ENCODE data around the gene MTHFD1L.

The MTHFD1L gene

DNA sequence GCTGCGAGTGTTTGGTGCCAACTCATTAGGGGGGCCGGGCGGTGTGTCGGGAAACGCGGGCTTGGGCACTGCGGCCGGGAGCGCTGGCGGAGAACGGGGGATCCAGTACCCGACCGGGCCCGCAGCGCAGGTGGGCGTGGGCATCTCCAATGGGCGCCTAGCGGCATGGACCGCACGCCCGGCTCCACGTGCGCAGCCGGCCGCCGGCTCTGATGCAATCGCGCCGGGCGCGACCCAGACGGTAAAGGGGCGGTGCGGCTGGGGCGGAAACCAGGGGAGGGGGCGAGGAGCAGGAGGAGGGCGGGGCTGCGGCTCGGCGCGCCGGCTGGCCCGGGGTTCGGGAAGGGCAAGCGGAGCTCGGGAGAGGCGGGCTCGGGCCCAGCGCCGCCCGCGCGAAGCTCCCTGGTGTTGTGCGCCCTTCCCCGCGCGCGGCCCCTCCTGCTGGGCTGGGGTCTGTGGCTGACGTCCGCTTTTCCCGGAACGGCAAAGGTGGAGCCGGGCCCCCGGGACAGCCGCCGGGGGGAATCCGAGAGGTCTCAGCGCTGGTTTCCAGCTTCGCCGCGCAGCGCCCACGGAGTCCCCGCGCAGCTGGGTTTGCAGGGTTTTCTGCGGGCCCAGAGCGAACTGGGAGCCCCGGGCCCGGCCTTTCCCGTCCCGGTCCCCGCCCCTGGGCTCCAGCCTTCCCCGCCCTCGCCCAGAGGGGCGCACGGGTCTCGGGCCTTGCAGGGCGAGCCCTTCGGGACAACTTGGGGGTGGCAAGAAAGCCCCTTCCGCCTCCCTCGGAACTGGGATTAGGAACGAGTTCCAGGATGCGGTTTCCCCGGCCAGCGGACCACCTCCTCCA lies 867 bp downstream of the MTHFD1L start:
- peak; percentile 78 to 95 for DNase-seq

DNA sequence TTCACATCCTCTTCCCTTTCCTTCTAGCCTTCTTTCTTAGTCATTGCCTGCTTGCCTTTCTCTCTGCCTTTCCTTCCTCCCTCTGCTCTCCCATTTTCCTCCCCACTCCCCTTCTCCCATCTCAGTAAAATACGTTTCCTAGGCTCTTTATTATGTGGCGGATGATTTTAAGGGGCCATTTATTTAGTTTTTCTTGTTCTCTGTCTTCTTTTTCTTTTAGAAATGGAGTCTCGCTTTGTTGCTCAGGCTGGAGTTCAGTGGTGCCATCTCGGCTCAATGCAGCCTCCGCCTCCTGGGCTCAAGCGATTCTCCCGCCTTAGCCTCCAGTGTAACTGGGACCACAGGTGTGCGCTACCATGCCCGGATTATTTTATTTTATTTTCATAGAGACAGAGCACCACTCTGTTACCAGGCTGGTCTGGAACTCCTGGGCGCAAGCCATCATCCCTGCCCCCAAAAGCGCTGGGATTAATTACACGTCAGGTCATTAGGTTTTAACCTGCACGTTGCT lies 1.5 kb downstream of the MTHFD1L start:
- DNase-seq, result peak in 1 of 2 experiments; percentile 14

DNA sequence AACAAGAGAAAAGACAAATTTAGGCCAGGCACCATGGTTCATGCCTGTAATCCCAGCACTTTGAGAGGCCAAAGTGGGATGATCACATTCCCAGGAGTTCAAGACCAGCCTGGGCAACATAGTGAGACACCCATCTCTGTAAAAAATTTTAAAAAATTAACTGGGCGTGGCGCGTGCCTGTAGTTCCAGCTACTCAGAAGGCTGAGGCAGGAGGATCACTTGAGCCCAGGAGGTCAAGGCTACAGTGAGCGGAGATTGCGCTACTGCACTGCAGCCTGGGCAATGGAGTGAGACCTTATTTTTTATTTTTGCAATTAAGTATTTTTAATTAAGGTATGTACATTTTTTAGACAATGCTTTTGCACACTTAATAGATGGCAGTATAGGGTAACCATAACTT lies 3.3 kb downstream of the MTHFD1L start:
- DNase-seq, result no peak

DNA sequence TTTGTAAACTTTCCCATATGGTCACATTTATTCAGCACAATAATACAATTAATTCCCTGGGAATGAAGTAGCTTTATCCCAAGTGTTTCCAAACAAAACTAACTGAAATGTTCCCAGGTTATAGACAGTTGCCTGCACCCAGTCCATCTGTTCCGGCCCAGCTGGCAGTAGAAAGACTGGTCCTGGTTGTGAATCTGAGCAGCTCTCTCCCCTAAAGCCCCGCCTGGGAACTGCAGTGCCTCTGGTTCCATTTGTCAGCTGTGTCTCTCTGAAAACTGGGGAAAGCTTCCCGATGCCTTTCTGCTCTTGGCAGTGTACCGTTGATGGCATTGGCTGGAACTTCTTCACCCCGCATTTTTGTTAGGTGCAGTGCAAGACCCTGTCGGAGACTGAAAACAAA lies 8.7 kb downstream of the MTHFD1L start:
- DNase-seq, result no peak

DNA sequence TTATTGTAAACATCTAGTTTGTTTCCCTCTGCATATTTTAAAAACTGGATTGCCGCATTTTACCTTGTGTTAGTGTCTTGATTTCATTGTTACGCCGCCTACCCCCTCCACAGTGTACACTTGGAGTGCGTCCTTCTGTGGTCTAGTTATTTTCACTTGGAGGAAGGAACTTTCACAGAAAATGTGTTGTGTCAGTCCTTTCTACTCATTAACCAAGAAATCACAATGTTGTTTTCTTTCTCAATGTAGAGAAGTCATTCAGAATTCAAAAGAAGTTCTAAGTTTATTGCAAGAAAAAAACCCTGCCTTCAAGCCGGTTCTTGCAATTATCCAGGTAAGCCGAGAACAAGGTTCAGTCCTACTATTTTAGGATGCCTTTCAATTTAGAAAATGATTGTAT lies 10.3 kb downstream of the MTHFD1L start:
- DNase-seq, result no peak

DNA sequence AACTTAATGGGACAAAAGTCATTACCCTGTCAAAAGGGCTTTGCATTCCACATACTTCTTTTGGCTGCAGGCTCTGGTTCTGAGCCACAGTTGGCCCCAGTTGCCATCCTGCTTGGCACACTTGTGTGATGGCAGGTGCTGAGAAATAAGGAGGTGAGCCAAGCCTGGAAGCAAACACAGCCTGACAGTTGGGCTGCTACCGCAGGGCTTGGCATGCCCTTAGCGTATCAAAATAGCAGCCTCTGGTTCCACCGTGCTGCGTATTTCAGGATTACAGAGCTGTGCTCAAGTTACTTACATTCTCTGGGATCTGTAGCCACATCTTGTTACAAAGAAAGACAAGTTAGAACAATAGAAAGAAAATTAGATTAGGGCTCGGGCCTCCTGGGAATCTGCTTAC lies 11.1 kb downstream of the MTHFD1L start:
- no peak for DNase-seq

DNA sequence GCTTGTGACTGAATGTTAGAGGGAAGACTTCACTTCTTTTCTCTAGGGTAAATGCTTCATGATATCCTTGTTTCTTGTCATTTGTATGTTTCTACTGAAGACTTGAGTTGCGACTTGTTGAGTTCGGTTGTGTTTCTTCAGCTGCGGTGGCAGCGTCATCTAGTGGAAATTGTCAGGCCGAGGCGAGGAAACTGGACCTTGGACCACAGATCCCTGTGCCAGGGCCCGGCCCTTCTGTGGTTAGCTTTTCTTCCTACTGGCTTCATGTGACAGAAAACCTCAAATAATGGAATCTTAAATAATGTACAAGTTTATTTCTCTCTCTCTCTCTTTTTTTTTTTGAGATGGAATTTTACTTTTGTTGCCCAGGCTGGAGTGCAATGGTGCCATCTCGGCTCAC lies 12.4 kb downstream of the MTHFD1L start:
- no peak for DNase-seq

DNA sequence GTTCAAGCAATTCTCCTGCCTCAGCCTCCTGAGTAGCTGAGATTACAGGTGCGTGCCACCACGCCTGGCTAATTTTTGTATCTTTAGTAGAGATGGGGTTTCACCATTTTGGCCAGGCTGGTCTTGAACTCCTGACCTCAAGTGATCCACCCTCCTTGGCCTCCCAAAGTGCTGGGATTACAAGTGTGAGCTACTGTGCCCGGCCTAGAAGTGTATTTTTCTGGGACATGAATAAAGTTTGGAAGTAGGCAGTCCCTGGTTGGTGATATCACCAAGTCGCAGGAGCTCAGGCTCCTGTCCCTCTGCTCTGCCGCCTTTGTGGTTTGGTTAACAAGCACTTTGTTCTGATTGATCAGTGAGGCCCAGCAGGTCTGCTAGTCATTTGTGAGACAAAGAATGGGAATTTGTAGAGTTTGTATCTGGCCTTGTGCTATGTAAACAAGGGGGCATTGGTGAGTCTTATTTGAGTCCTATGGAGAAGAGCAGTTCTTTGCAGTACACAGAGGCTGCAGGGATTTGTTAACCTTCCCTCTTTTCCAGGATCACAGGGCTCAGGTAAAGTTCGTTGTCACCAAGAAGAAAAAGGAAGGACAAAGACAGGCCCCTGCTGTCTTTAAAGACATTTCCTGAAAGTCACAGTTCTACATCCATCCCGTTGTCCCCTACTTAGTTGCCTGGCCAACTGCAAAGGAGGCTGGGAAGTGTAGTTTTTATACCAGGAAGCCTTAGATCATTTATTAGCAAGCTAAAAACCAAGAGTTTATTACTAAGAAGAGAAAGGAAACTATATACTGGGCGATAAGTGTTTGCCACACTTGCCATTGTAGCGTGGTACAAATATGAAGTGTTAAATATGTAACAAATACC lies 13.1 kb downstream of the MTHFD1L start:
- no peak for DNase-seq

DNA sequence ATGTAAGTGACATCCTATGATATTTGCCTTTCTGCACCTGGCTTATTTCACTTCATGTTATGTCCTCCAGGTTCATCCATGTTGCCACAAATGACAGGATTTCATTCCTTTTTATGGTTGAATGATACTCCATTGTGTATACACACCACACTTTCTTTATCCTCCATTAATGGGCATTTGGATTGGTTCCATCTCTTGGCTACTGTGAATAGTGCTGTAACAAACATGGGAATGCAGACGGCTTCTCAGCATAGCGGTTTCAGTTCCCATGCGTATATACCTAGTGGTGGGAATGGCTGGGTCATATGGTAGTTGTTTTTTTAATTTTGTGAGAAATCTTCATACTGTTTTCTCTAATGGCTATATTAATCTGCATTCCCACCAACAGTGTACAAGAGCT lies 14.8 kb downstream of the MTHFD1L start:
- DNase-seq, result no peak

DNA sequence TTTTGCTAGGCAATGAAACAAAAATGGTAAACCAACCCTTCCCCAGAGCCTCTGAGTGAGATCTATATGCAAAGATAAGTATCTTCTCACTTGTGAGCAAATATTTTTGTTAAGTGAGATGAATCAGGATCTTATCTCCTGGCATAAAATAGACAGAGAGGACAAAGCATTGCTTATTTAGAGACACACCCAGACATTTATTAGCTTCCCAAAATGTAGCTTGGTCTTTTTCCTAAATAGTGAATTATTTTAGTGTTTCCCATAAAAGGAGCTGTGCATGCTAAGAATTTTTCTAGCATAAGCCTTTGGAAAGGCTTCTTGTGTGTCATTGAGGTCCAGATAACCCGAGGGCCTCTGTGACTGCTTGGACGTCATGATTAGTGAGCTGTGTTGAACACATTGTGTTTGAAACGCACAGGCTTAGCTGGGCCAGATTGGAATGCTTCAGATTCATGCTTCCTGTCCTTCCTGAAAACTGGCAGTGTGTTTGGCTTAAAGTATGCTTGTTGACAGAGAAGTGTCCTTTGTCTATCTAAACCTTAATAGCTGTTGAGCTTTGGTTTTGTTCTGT lies 16.5 kb downstream of the MTHFD1L start:
- DNase-seq, result no peak

DNA sequence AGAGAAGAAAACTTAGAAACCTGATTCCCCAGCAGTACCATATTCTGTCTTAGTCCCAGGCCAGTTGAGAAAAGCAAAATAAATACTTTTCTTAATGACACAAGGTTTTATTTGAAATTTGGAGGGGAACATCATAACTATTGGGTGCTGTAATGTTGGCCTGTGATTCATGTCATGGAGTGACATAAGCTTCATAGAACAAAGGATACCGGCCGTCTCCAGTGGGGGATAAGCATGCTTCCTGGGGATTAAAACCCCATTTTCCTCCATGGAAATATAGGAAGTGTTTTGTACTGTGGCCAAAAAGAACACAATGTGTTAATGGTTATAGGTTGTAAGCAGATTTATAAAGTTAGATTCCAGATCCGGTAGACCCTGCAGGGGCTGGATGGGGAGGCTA lies 18.0 kb downstream of the MTHFD1L start:
- no peak for DNase-seq

DNA sequence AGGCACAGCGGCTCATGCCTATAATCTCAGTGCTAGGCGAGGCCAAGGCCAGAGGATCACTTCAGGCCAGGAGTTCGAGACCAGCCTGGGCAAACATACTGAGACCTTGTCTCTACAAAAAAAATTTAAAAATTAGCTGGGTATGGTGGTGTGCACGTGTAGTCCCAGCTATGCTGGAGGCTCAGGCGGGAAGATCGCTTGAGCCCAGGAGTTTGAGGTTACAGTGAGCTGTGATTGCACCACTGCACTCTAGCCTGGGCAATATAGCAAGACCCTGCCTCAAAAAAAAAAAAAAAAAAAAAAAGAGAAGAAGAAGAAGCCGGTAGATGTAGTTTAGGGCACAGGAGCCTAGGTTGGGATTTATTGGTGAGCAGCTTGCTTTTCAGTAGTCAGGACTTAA lies 20.7 kb downstream of the MTHFD1L start:
- no peak for DNase-seq

DNA sequence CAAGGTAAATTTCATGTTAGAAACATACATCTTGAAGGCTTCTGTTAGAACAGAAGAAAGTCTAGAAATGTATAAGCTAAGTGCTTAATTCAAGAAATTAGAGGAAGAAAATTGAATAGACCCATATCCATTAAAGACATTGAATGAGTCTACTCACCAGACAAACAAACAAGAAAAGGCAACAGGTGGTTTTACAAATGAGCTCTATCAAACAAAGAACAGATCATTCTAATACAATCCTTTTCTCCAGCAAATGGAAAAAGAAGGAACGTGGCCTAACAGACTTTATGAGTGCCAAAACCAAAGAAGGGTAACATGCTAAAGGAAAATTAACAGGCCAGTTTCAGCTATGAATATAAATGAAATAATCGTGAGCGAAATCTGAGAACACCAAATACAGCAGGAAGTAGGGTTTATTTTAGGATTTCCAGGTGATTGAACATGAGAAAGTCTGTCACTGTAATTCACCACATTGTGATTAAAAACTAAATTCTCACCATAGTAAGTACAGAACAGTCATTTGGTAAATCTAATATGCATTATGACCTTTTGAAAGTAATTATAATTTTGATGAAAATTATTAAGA lies 22.6 kb downstream of the MTHFD1L start:
- DNase-seq, result no peak

DNA sequence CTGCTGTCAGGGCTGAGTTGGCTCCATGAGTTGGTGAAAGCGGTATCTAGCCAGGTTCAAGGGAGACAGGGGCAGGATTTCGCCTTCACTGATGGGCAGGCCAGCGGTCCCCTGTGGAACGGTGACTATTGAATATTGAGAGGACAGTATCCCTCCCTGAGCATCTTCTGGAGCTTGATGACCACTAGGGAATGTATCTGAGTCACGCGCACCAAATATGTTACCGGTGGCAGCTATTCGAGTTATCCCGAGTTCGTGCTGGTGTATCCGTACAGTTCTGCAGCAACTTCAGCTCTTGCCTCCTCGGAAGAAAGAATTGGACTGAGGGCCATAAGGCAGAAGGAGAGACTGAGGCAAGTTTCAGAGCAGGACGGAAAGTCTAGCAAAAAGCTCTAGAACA lies 24.8 kb downstream of the MTHFD1L start:
- no peak for DNase-seq

DNA sequence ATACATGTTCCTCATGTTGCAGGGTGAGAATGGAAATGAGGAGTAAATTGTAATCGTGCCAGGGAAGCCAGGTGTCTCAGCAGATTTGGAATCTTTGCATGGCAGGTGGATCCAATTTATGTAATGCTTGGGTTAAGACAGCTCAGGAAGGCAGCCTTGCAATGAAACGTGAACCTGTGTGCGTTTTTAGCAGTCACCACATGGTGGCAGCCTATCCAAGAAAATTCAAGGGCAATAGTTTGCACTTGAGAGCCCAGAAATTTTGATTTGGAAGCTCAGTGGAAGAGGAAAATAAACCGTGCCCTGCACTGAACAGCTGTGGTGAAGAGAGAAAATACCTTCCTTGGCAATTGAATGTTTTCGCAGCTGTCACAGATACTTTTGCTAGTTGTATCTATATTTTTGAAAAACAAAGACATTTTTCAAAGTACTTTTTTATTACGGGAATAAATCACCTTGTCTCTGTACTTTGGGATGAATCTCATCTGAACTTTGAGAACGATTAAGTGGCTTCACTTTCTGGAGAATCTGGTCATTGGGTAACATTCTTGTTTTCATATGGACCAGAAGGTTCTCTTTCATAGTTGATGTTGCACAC lies 26.5 kb downstream of the MTHFD1L start:
- DNase-seq, result peak; percentile 94 to 95

DNA sequence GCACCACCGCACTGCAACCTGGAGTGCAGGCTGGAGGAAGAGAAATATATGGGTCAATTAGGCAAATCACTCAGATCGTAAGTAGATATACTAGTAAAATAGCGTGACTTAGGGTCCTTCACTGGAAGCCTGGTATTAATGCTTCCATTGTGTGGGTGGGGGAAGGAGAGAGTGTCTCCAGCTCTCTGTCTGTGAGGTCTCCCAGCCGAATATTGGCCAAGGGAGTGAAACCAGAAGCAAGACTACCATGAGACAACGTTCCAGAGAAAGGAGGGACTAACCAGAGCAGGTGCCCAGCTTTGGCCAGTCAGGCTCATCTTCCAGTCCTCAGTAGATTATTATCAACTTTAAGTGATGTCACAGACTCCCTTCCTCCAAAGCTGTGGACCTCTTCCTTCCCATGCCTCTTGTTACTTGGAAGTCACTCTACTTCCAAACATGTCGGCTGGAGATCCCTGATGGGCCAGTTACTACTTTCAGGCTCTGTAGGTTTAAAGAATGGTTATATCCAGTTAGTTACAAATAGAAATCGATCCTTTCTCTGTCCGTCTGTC lies 28.8 kb downstream of the MTHFD1L start:
- peak; percentile 71 to 72 for DNase-seq

DNA sequence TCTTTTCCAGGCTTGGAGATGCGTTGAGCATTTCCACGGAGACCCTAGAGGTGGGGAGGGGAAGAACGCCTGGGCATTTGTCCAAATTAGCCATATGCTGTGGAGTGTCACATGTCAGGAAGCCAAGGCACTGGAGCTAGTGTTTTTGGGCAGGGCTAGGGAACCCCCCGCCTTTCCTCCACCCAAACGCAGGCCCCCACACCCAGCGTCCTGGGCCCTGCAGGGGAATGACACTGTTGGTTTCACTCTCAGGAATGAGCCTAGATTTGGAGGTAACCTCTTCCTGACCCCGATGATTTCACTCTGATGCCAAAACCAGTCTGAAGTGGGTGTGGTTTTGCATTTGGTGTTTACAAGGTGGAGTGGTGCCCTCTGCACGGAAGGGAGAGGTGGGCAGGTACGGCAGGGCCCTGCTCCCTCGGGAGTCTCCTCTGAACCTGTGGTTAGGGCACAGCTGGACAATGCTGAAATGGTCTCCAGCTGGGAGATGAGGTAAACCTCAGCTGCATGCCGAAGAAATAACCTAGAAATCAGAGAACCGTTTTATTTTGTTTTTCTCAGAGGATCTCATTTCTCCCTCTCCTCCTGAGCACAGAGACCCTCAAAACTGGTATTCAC lies 29.5 kb downstream of the MTHFD1L start:
- DNase-seq, result peak; percentile 2 to 27

DNA sequence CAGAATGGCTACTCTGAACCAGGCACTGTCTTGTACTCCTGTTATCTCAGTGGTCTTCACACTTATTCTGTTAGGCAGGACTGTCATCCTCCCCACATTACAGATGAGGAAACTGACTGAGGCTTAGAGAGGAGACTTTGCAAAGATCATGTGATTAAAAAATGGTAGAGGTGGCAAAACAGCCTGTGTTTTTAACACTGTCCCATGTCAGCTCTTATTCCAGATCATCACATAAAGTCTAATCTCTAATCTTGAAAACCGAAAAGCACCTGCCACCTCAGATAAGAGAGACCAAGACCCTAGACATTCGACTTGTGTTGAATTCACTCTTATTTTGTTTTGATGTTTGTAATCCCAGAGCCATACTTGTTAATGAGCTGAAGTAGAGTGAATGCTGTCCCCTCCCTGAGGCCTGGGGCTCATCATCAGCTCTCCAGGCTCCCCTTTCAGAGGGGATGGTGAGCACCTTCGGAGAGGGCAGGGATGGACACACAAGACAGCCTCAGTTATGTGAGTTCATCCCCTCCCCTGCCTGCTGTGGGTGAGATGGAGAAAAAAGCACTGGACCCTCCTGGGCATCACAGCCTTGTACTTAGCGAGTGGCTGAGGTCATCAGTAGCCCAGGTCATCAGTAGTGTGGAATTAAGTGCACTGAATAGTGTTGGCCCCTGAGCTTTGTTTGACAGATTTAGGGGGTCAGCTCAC lies 30.6 kb downstream of the MTHFD1L start:
- no peak for DNase-seq

DNA sequence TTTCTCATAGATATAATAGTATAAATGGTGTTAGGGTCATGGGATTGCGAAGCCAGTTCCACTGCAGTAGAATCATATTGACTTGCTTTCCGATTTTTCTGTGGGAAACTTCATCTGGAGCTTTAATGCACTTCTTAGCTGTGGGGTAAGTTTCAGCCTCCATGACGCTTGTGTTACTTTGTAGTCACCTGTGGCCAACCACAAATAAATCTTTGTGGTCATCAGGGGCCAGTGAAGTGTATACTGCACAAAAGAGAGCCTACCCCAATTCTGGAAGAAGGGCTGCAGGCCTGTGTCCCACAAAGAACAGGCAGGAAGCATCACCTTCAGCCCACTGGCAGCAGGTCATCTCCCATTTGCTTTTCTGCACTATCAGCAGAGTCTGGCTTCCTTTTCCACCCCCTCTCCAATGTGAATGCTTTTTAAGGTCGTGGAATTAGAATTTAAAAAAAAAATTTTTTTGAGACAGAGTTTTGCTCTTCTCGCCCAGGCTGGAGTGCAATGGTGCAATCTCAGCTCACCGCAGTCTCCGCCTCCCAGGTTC lies 32.0 kb downstream of the MTHFD1L start:
- DNase-seq, result no peak

DNA sequence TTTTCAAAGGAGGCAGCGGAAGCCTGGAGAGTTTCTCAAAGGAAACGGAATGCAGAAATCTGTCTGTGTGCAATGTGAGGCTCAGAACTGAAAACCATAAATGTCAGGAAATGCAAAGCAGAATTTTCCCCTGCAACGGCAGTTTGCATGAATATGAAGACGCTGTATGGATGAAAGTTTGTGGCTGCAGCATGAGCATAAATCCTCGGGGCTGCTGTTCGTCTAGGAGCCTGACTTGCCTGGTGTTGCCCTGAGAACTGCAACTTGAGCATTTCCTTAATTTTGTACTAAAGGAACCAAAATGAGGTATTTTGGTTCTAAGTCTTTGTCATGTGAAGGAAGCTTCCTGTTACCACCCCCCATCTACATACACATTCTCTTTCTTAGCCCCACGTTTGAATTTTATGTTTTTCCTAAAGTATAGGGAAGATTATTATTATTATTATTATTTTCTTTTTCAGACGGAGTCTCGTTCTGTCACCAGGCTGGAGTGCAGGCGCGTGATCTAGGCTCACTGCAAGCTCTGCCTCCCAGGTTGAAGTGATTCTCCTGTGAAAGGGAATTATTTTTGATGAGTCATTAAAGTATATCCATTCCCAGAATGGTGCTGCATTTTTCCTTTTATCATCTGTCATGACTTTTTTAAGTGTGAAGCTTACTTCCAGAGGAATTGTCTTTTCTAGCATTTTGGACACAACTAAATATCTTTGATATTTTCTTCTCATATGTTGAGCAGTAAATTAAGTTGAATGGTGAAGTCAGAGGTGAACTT lies 33.1 kb downstream of the MTHFD1L start:
- DNase-seq, result peak; percentile 53 to 72

All from NCI-H526 (cell line).